T-helper 17 cell (primary cell): ENCODE results near the gene LPP. TPM values are rescaled to one million over a fixed set of nuclear protein-coding genes. Genes with fewer than 3 reads are reported as not detected.

Experiments used
- ATAC-seq: fragments of 150-1000 bp; cut with Tn5 transposase; 2 replicates; pipeline ENCODE4 v1.10.0; 2021; ENCODE audit warnings: mild to moderate bottlenecking, moderate library complexity
- DNase-seq, 3 donors: peaks; one replicate each; pipeline versions ENCODE4 v3.0.0 to v3.0.0-alpha.2; 2020 to 2021
- H3K9me3 ChIP-seq: one replicate; pipeline ENCODE4 v1.7.0; 2013; ENCODE audit warnings: low read length, mild to moderate bottlenecking; ENCODE audit not compliant: control insufficient read depth, poor library complexity, severe bottlenecking
- H3K27ac Mint-ChIP-seq: one replicate; pipeline ENCODE4 v1.8.0; 2022; ENCODE audit warnings: mild to moderate bottlenecking, moderate library complexity, mixed read lengths
- H3K27me3 Mint-ChIP-seq: one replicate; pipeline ENCODE4 v1.8.0; 2022; ENCODE audit warnings: mixed read lengths
- H3K36me3 Mint-ChIP-seq: one replicate; pipeline ENCODE4 v1.8.0; 2022; ENCODE audit warnings: low read depth, mixed read lengths
- H3K4me1 Mint-ChIP-seq: one replicate; pipeline ENCODE4 v1.8.0; 2022; ENCODE audit warnings: mild to moderate bottlenecking, mixed read lengths
- H3K4me3 Mint-ChIP-seq: one replicate; pipeline ENCODE4 v1.8.0; 2022; ENCODE audit warnings: mild to moderate bottlenecking, moderate library complexity, mixed read lengths
- total RNA-seq, 4 donors: library from RNA in 2 of 4; stranded (reverse) in 2 of 4; gene quantifications; one replicate each; pipeline ENCODE4 v1.2.3 and lab custom pipeline; 2022 to 2026

LPP gene
- total RNA-seq, 2 donors from 2014 or later, result 81.0 to 94.2 TPM

GRCh38 chr3:188248036-188248561, 94.1 kb downstream of the LPP start:
- no peak overlapping the region for H3K4me3 Mint-ChIP-seq
- no peaks in the 10 kb centered on the region for H3K9me3 ChIP-seq
- H3K27me3 Mint-ChIP-seq, result no peaks in the 10 kb centered on the region
- ATAC-seq, result no peak
- DNase-seq, result no peak
- H3K36me3 Mint-ChIP-seq, result peaks cover 4% of the 10 kb centered on the region
- H3K27ac Mint-ChIP-seq, result no peak overlapping the region
- peaks cover 11% of the 10 kb centered on the region for H3K4me1 Mint-ChIP-seq

DNA sequence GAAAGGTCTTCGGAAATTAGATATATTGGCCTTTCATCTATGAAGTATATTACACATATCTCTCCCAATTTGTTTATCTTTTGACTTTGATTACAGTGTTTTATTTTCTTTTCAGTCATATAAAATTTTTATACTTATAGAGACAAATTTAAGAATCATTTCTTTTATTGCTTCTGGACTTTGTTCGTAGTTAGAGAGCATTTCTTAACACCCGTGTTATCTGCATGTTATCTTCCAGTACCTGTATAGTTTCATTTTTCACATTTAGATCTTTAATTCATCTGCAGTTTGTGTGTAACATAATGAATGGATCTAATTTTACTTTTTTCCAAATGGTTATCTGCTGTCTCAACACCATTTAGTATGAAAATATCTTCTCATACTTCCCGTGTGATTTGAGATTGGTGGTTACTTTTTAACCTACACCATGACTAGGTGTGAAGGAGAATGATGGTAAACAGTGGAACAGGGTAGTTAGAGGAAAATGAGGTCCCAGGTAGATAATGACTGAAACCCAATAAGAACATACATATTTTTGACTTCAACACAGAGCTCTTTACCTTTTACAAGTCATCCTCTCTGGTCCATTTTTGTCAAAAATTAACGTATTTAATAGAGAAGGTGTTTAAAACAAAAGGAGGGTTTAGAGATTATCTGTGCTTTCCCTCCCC, 99.3 kb downstream of the LPP start:
- ATAC-seq (no peak), DNase-seq (no peak)
- Mint-ChIP-seq H3K36me3 (no peaks in the 10 kb centered on the region), H3K4me3 (no peak overlapping the region), H3K4me1 (peaks cover 18% of the 10 kb centered on the region), H3K27me3 (no peaks in the 10 kb centered on the region), H3K27ac (no peak overlapping the region)
- no peaks in the 10 kb centered on the region for H3K9me3 ChIP-seq

GRCh38 chr3:188253800-188254452, 100.0 kb downstream of the LPP start:
- H3K36me3 Mint-ChIP-seq, result no peaks in the 10 kb centered on the region
- peaks cover 18% of the 10 kb centered on the region for H3K4me1 Mint-ChIP-seq
- ATAC-seq, result no peak
- no peak overlapping the region for H3K27ac Mint-ChIP-seq
- H3K9me3 ChIP-seq, result no peaks in the 10 kb centered on the region
- H3K27me3 Mint-ChIP-seq, result no peaks in the 10 kb centered on the region
- no peak overlapping the region for H3K4me3 Mint-ChIP-seq
- no peak for DNase-seq

GRCh38 chr3:188254520-188255070, 100.6 kb downstream of the LPP start:
- no peaks in the 10 kb centered on the region for H3K27me3 Mint-ChIP-seq
- no peak overlapping the region for H3K27ac Mint-ChIP-seq
- peaks cover 20% of the 10 kb centered on the region for H3K4me1 Mint-ChIP-seq
- H3K36me3 Mint-ChIP-seq, result no peaks in the 10 kb centered on the region
- no peak for DNase-seq
- no peaks in the 10 kb centered on the region for H3K9me3 ChIP-seq
- no peak for ATAC-seq
- H3K4me3 Mint-ChIP-seq, result no peak overlapping the region

DNA sequence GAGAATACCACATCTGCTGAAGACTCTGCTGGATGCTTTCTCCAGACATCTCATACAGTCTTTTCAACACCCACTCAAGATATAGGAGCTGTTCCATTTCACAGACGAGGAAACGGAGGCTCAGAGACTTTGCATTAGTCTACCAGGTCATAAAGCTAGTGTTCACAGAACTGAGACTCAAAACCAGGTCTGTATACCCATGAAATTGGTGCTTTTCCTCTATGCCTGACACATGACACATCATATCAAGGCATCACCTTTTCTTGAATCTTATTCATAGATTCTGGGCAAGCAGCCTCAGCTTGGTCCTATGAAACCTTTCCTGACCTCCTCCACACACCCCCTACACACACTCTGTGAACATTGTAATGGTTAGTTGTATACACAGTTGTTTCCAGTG, 101.2 kb downstream of the LPP start:
- no peaks in the 10 kb centered on the region for H3K36me3 Mint-ChIP-seq
- no peak for DNase-seq
- no peak for ATAC-seq
- H3K4me1 Mint-ChIP-seq, result peaks cover 18% of the 10 kb centered on the region
- H3K27ac Mint-ChIP-seq, result no peak overlapping the region
- no peaks in the 10 kb centered on the region for H3K9me3 ChIP-seq
- H3K27me3 Mint-ChIP-seq, result no peaks in the 10 kb centered on the region
- H3K4me3 Mint-ChIP-seq, result no peak overlapping the region

- no peak overlapping the region for H3K4me3 Mint-ChIP-seq
- no peak overlapping the region for H3K27ac Mint-ChIP-seq
- DNase-seq (no peak), ATAC-seq (no peak)
- no peaks in the 10 kb centered on the region for H3K36me3 Mint-ChIP-seq
- no peaks in the 10 kb centered on the region for H3K27me3 Mint-ChIP-seq
- H3K4me1 Mint-ChIP-seq, result peaks cover 15% of the 10 kb centered on the region
- no peaks in the 10 kb centered on the region for H3K9me3 ChIP-seq
Observed at GRCh38 chr3:188256758-188257157, 102.8 kb downstream of the LPP start.

GRCh38 chr3:188257384-188258026, 103.5 kb downstream of the LPP start:
- H3K36me3 Mint-ChIP-seq, result no peaks in the 10 kb centered on the region
- ATAC-seq, result no peak
- H3K9me3 ChIP-seq, result no peaks in the 10 kb centered on the region
- DNase-seq, result no peak
- H3K27me3 Mint-ChIP-seq, result no peaks in the 10 kb centered on the region
- H3K4me3 Mint-ChIP-seq, result no peak overlapping the region
- peaks cover 17% of the 10 kb centered on the region for H3K4me1 Mint-ChIP-seq
- no peak overlapping the region for H3K27ac Mint-ChIP-seq

DNA sequence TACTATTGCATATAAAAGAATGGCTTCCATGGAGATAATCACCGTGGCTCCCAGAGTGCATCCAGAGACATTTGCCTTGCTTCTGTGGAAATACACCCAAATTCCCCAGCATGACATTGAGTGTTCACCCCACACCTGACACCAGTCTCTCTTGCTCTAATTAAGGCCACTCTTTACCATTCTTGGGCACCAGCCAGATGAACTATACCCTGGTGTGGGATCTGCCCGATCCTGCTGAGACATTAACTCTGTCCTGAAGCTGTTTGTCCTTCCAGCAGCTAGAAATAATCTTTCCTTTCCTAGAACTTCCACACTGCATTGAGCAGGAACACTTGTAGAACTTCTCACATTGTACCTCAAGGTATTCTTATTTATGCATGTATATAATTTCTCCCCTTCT, 105.2 kb downstream of the LPP start:
- H3K9me3 ChIP-seq, result no peaks in the 10 kb centered on the region
- Mint-ChIP-seq H3K4me1 (peaks cover 11% of the 10 kb centered on the region), H3K36me3 (no peaks in the 10 kb centered on the region), H3K27me3 (no peaks in the 10 kb centered on the region), H3K27ac (no peak overlapping the region), H3K4me3 (no peak overlapping the region)
- no peak for ATAC-seq
- DNase-seq, result no peak

DNA sequence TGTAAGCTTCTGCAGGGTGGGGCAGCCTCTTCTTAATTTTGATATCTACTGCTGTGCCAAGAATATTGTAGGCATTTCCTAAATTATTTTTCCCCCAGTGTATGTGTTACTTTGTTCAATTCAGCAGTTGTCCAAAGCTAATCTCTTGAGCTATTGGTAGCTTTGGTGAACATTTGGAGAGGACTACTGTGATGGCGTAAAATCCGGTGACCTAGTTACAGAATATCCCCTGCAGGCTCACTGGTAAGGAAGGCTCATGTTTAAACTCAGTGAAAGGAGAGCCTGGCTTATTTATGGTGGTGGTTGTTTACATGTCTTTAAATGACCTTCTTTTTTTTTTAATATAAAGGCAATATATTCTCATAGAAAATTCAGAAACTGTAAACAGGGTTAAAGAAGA, 105.6 kb downstream of the LPP start:
- no peaks in the 10 kb centered on the region for H3K9me3 ChIP-seq
- H3K27ac Mint-ChIP-seq, result no peak overlapping the region
- no peak for DNase-seq
- no peaks in the 10 kb centered on the region for H3K36me3 Mint-ChIP-seq
- no peak overlapping the region for H3K4me3 Mint-ChIP-seq
- H3K27me3 Mint-ChIP-seq, result no peaks in the 10 kb centered on the region
- H3K4me1 Mint-ChIP-seq, result peaks cover 11% of the 10 kb centered on the region
- no peak for ATAC-seq

DNA sequence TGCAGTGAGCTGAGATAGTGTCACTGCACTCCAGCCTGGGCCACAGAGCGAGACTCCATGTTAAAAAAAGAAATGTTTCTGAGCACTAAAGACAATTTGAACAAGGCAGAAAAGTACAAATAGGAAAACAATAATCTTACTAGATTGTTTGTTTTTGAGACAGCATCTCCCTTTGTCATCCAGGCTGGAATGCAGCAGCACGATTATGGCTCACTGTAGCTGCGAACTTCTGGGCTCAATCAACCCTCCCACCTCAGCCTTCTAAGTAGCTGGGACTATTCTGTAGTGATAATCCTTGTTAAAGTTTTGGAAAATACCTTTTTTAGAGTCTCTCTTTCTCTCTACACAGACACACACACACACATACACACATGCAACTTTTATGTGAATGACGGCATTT, 107.1 kb downstream of the LPP start:
- H3K4me3 Mint-ChIP-seq, result no peak overlapping the region
- no peaks in the 10 kb centered on the region for H3K9me3 ChIP-seq
- DNase-seq (no peak), ATAC-seq (no peak)
- no peaks in the 10 kb centered on the region for H3K27me3 Mint-ChIP-seq
- peaks cover 11% of the 10 kb centered on the region for H3K4me1 Mint-ChIP-seq
- H3K36me3 Mint-ChIP-seq, result no peaks in the 10 kb centered on the region
- no peak overlapping the region for H3K27ac Mint-ChIP-seq

GRCh38 chr3:188262488-188262887, 108.5 kb downstream of the LPP start:
- no peaks in the 10 kb centered on the region for H3K36me3 Mint-ChIP-seq
- no peak overlapping the region for H3K27ac Mint-ChIP-seq
- no peak for DNase-seq
- no peaks in the 10 kb centered on the region for H3K9me3 ChIP-seq
- H3K27me3 Mint-ChIP-seq, result no peaks in the 10 kb centered on the region
- no peak overlapping the region for H3K4me3 Mint-ChIP-seq
- ATAC-seq, result no peak
- H3K4me1 Mint-ChIP-seq, result peaks cover 12% of the 10 kb centered on the region

GRCh38 chr3:188262913-188263683, 109.1 kb downstream of the LPP start:
- no peaks in the 10 kb centered on the region for H3K9me3 ChIP-seq
- Mint-ChIP-seq H3K4me3 (no peak overlapping the region), H3K4me1 (peaks cover 14% of the 10 kb centered on the region), H3K36me3 (no peaks in the 10 kb centered on the region), H3K27ac (no peak overlapping the region), H3K27me3 (no peaks in the 10 kb centered on the region)
- no peak for DNase-seq
- ATAC-seq, result no peak
